SJSA1 (cell line): ENCODE data around the gene TMEM132C. TPM values are rescaled to one million over a fixed set of nuclear protein-coding genes. Genes with fewer than 3 reads are reported as not detected.

ENCODE experiments used
- DNase-seq, 2 experiments: peaks; one replicate each; pipeline ENCODE4 v3.0.0-alpha.2; 2015 to 2020; ENCODE audit warnings: low spot score in 2 of 2, low read depth in 1 of 2
- H3K27ac ChIP-seq: fragments of 250-450 bp; sonication (Bioruptor Pico); 2 replicates; pipeline ENCODE4 v1.5.1; 2020; ENCODE audit warnings: mild to moderate bottlenecking, moderate library complexity
- H3K27me3 ChIP-seq: fragments of 250-450 bp; sonication (Bioruptor Pico); replicated peaks from 2 replicates; pipeline ENCODE4 v1.5.1; 2020; ENCODE audit warnings: mild to moderate bottlenecking, moderate library complexity
- H3K36me3 ChIP-seq: fragments of 250-450 bp; sonication (Bioruptor Pico); 2 replicates; pipeline ENCODE4 v1.5.1; 2020; ENCODE audit warnings: mild to moderate bottlenecking
- H3K4me1 ChIP-seq: fragments of 250-450 bp; sonication (Bioruptor Pico); replicated peaks from 2 replicates; pipeline ENCODE4 v1.6.1; 2021; ENCODE audit warnings: mild to moderate bottlenecking
- H3K4me3 ChIP-seq: fragments of 250-450 bp; sonication (Bioruptor Pico); 2 replicates; pipeline ENCODE4 v1.5.1; 2020; ENCODE audit warnings: mild to moderate bottlenecking
- H3K9me3 ChIP-seq: fragments of 250-450 bp; sonication (Bioruptor Pico); replicated peaks from 2 replicates; pipeline ENCODE4 v1.5.1; 2020; ENCODE audit warnings: mild to moderate bottlenecking
- total RNA-seq: library from RNA; depleted of rRNA; stranded (reverse); fragments of >200 nt; shearing (Covaris generic); gene quantifications from 2 replicates; pipeline ENCODE4 v1.2.3, GENCODE V29; 2014

The TMEM132C gene
- total RNA-seq, 1 experiment from 2014 or later, result not detected

DNA sequence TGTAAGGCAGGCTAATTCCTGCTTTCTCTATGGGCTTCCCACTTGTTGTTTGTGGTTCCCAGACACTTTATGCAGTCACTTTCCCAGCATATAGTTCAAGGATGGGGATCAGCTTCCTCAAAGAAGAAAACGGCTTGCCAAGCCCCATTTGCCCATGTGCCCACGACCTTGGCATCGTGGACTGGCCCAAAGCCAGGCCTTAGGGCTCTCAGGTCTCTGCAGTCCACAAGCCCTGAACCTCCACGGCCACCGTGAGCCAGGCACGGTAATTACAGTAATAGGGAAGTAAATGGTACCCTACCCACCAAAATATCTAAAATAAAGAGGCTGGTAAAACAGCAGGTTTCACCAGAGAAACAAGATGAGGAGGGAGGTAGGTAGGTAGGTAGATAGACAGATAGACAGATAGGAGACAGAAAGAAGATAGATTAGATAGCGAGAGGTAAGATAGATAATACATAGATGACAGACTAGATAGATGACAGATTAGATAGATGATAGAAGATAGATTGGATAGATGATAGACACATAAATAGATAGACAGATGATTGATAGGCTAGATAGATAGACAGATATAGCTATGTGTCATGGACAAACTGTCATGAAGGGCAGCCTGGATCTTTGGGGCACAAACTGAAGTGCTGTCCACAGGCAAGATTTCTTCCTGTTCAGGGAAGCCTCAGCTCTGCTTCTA lies 393.7 kb downstream of the TMEM132C start:
- H3K4me1 ChIP-seq, result no peaks in the 10 kb centered on the region
- no peak overlapping the region for H3K27ac ChIP-seq
- H3K36me3 ChIP-seq, result no peaks in the 10 kb centered on the region
- no peak for DNase-seq
- no peak overlapping the region for H3K4me3 ChIP-seq
- H3K9me3 ChIP-seq, result 0 out of 2 replicates have a peak, but pooled peaks cover 9% of the 10 kb centered on the region
- no peaks in the 10 kb centered on the region for H3K27me3 ChIP-seq

DNA sequence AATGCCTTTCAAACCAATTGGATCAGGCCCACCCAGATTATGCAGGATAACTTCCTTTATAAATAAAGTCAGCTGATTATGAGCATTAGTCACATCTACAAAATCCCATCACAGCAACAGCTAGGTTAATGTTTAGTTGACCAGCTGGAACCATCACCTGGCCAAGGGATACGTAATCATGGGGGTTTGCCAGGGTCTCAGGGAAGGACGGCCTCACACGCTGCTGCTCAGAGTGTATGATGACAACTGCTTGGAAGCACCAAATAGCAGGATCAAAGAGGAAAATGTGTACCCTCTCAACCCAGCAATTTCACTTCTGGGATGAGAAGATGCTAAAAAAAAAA lies 394.2 kb downstream of the TMEM132C start:
- no peak for DNase-seq

DNA sequence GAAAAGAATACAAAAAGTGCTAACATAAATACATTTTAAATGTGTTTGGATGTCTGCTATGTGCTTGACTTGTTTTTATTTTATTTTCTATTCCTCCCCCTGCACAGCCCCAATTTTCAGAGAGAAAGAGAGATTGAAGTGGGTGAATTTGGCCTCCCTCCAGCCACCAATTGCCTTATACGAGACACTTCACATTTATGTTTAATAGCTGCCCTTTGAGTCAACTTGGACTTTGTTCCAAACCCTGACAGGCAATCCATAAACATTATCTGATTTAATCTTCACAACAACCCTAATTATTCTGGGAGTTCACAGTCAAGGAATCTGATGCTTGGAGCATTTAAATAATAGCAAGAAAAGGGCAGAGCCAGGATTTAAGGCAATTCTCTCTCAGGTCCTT lies 395.1 kb downstream of the TMEM132C start:
- H3K4me3 ChIP-seq, result no peak overlapping the region
- H3K27me3 ChIP-seq, result no peaks in the 10 kb centered on the region
- no peak for DNase-seq
- H3K4me1 ChIP-seq, result no peaks in the 10 kb centered on the region
- H3K36me3 ChIP-seq, result no peaks in the 10 kb centered on the region
- 0 out of 2 replicates have a peak, but pooled peaks cover 9% of the 10 kb centered on the region for H3K9me3 ChIP-seq
- H3K27ac ChIP-seq, result no peak overlapping the region

More for the DNA sequence above, 394.2 kb downstream of the TMEM132C start:
- Histone ChIP-seq H3K27ac (no peak overlapping the region), H3K4me3 (no peak overlapping the region), H3K36me3 (no peaks in the 10 kb centered on the region), H3K4me1 (no peaks in the 10 kb centered on the region), H3K9me3 (0 out of 2 replicates have a peak, but pooled peaks cover 9% of the 10 kb centered on the region), H3K27me3 (no peaks in the 10 kb centered on the region)

DNA sequence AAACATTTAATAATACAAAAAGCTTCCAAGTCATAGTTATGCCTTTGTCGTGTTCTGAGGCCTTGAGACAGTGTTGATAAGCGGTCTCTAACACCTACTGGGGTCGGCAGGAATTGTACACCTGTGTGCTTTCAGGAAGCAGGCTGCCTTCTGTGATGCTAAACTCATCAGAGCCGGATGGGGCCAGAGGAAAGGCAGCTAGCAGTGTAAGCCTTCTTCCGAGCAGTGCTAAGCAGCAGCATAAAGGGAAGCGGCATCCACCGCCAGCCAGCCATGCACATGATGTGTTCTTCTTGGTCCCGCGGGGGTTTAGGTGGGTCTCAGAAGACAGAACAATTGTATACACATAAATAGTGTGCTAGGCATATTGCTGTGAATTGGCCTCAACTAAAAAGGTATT lies 397.5 kb downstream of the TMEM132C start:
- Histone ChIP-seq H3K9me3 (0 out of 2 replicates have a peak, but pooled peaks cover 9% of the 10 kb centered on the region), H3K27ac (no peak overlapping the region)

DNA sequence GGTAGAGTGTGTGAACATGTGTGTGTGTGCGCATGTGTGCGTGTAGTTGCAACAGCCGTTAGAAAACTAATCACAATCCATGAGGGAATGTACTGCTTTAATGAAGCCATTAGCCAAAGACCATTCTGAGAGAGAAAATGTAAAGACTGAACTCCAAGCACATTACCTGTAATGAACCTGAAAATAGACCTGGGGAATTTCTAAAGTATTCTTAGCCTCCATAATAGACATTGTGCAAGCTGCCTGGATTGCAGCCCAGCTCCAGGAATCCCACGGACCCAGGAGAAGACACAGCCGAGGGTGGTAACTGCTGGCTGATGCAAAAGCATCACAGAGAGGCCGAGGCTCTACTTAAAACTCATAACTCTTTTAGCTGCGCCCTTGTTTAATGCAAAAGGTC lies 400.2 kb downstream of the TMEM132C start:
- H3K36me3 ChIP-seq, result no peaks in the 10 kb centered on the region
- 0 out of 2 replicates have a peak, but pooled peaks cover 13% of the 10 kb centered on the region for H3K9me3 ChIP-seq
- no peaks in the 10 kb centered on the region for H3K27me3 ChIP-seq
- DNase-seq, result no peak
- H3K4me1 ChIP-seq, result no peaks in the 10 kb centered on the region
- no peak overlapping the region for H3K27ac ChIP-seq
- no peak overlapping the region for H3K4me3 ChIP-seq

More for the DNA sequence above, 397.5 kb downstream of the TMEM132C start:
- Histone ChIP-seq H3K4me3 (no peak overlapping the region), H3K36me3 (no peaks in the 10 kb centered on the region), H3K4me1 (no peaks in the 10 kb centered on the region), H3K27me3 (no peaks in the 10 kb centered on the region)
- DNase-seq, result no peak

DNA sequence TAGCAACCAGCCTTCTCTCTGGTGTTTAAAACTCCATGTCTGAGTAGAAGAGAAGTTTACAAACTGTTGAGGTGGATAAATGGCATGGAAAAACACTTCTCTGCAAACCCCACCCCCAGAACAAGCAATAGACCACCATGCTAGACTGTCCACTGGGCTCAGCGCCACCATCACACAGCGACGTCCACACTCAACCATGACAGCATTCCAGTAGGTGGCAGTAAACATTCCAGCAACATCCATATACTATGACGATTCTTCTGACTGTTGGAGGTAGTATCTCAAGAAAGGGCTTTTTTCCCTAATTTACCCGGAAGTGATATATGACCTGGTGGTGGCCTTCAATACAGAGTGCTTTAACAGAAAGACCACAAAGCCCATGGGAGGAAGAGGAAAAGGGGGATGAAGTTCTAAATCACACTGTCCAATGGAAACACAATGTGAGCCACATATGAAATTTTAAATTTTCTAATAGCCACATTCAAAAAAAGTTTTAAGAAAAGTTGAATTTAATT lies 404.6 kb downstream of the TMEM132C start:
- Histone ChIP-seq H3K27me3 (no peaks in the 10 kb centered on the region), H3K4me3 (no peak overlapping the region), H3K4me1 (no peaks in the 10 kb centered on the region), H3K9me3 (0 out of 2 replicates have a peak, but pooled peaks cover 4% of the 10 kb centered on the region), H3K27ac (no peak overlapping the region), H3K36me3 (no peaks in the 10 kb centered on the region)
- DNase-seq, result no peak

DNA sequence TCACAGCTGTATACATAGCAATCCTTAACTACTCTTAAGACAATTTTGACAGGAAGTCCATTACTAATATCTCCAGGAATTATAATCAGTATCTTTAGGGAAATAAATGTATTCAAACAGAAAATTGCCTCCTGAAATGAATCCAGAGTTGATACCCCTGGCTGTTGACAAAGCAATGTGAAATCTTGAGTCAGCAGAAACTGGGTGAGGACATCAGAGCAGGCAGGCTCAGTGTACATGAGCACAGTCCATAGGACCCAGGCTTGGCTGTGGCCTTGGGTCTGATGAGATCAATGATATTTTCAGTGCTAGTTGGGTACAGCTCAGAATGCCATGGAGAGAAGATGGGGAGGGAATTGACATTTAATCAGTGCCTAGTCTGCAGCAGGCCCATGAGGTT lies 405.5 kb downstream of the TMEM132C start:
- H3K4me3 ChIP-seq, result no peak overlapping the region
- H3K27ac ChIP-seq, result no peak overlapping the region
- 0 out of 2 replicates have a peak, but pooled peaks cover 4% of the 10 kb centered on the region for H3K9me3 ChIP-seq
- no peaks in the 10 kb centered on the region for H3K27me3 ChIP-seq
- DNase-seq, result no peak
- H3K36me3 ChIP-seq, result no peaks in the 10 kb centered on the region
- H3K4me1 ChIP-seq, result no peaks in the 10 kb centered on the region

DNA sequence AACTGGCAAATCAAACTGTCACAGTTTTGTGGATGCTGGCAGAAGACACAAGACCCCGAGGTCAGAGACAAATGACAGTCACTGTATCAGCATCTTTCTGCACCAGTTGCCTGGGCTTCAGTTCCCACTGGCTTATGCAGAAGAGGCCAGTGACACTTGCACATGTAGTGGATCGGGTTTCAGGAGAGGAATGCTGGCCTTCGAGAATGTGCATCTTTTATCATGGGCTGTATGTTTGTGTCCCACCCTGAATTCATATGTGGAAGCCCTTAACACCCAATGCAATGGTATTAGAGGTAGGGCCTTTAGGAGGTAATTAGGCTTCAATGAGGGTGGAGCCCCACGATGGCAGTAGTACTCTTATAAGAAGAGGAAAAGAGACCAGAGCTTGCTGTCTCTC lies 405.9 kb downstream of the TMEM132C start:
- H3K36me3 ChIP-seq, result no peaks in the 10 kb centered on the region
- H3K4me1 ChIP-seq, result no peaks in the 10 kb centered on the region
- DNase-seq, result no peak
- 0 out of 2 replicates have a peak, but pooled peaks cover 4% of the 10 kb centered on the region for H3K9me3 ChIP-seq
- H3K4me3 ChIP-seq, result no peak overlapping the region
- H3K27ac ChIP-seq, result no peak overlapping the region
- H3K27me3 ChIP-seq, result no peaks in the 10 kb centered on the region

DNA sequence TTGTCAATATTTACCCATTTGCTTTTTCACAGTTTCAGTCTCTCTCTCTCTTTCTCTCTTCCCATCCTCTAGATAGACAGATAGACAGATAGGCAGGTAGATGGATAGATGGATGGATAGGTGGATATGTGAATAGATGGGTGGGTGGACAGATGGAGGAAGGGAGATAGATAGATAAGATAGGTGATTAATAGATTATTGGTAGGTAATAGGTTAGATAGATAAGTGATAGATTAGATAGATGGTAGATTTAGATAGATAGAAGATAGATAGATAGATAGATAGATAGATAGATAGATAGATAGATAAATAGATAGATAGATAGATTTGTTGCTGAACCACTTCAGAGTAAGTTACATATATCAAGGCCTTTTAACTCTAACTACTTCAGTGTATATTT lies 408.6 kb downstream of the TMEM132C start:
- Histone ChIP-seq H3K4me1 (no peaks in the 10 kb centered on the region), H3K9me3 (0 out of 2 replicates have a peak, but pooled peaks cover 4% of the 10 kb centered on the region), H3K27ac (no peak overlapping the region), H3K27me3 (no peaks in the 10 kb centered on the region), H3K36me3 (no peaks in the 10 kb centered on the region), H3K4me3 (no peak overlapping the region)
- DNase-seq, result no peak

DNA sequence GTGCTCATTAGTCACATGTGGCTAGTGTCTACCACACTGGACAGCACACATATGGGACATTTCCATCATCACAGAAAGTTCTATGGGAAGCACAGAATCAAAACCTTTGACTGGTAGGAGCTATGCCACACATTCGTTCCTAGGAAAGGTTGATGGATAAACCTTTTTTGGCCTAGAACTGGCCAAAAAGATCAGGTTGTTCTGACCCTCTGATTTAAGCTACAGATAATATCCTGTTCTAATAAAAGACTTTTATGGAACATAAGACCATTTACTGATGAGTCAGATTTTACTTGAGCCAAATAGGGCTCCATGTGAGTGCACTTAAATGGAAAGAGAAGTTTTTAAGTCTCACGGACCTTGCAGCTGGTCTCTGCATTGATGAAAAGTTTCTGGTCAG lies 413.6 kb downstream of the TMEM132C start:
- Histone ChIP-seq H3K9me3 (no peaks in the 10 kb centered on the region; the same call in 1 of the 2 replicates), H3K27ac (no peak overlapping the region), H3K4me3 (no peak overlapping the region), H3K4me1 (no peaks in the 10 kb centered on the region), H3K27me3 (no peaks in the 10 kb centered on the region), H3K36me3 (no peaks in the 10 kb centered on the region)
- DNase-seq, result no peak

DNA sequence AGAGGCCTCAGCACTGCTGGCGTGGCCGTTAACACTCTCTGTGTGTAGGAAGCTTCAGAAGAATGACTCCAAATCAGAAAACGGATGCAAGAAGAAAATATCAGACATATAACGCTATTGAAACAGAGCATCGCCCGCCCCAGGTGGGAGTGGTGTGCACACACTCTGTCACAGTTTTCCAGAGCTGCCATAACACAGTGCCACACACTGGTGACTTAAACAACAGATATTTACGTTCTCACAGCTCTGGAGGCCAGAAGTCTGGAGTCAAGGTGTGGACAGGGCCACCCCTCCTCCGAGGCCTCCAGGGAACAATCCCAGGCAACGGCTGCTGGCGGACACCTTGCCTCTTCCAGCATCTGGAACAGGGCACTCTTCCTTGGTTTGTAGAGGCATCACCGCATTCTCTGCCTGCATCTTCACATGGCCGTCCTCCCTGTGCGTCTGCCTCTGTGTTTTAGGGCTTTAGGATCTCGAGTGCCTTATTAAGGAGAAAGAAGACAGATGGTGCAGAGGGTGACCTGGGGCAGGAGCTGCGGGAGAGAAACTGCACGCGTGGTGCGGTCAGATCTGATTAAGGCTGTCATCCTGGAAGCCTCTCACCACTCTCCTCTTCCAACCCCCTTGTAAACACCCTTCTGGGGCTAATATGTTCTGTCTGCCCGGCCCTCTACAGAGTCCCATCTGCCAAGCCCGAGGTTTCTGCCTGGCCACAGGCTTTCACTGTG lies 415.7 kb downstream of the TMEM132C start:
- Histone ChIP-seq H3K4me1 (no peaks in the 10 kb centered on the region), H3K4me3 (no peak overlapping the region), H3K9me3 (no peaks in the 10 kb centered on the region; the same call in 1 of the 2 replicates), H3K27ac (no peak overlapping the region), H3K36me3 (no peaks in the 10 kb centered on the region), H3K27me3 (no peaks in the 10 kb centered on the region)
- DNase-seq, result no peak

DNA sequence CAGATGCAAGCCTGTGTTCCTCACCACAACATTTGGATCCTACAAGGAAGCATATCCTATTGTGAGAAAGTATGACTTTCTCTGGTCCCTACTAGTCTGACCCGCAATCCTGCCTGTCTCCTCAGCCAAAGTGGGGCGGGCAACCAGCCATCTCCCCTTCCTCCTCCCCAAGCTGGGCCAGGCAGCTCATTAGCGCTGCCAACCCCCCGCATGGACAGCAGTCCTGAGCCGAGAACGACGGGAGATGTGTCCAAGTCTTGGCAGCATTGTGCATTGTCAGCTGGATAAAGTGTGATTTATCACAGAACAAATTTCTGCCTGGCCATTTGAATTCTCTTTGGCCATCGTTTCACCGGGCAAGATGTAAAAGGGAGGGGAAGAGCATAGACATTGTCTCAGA lies 417.4 kb downstream of the TMEM132C start:
- H3K27me3 ChIP-seq, result no peaks in the 10 kb centered on the region
- H3K9me3 ChIP-seq, result no peaks in the 10 kb centered on the region; the same call in 1 of the 2 replicates
- no peaks in the 10 kb centered on the region for H3K4me1 ChIP-seq

DNA sequence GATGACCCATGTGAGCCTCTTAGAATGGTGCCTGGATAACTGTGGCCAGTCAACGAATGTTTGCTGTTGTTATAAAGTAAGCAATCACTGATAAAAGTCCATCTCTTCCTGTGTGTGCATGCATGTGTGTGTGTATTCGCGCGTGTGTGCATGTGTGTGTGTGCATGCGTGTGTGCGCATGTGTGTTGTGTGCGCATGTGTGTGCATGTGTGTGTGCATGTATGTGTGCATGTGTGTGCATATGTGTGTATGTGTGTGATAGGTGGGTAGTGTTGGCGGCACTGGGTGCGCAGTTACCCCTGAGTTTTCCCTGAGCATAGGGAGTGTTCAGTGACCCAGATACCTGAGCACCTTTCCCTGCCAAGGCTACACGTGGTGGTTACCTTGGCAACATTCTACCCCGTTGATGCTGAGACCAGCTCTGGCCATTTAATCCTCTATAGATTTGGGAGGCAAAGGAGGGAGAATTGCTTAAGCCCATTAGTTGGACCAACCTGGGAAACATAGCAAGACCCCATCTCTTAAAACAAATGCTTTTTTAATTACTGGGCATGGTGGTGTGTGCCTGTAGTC lies 419.0 kb downstream of the TMEM132C start:
- Histone ChIP-seq H3K9me3 (no peaks in the 10 kb centered on the region; the same call in 1 of the 2 replicates), H3K4me3 (no peak overlapping the region), H3K27me3 (no peaks in the 10 kb centered on the region), H3K27ac (no peak overlapping the region), H3K36me3 (no peaks in the 10 kb centered on the region), H3K4me1 (no peaks in the 10 kb centered on the region)
- no peak for DNase-seq

More for the DNA sequence above, 417.4 kb downstream of the TMEM132C start:
- no peak overlapping the region for H3K27ac ChIP-seq
- H3K36me3 ChIP-seq, result no peaks in the 10 kb centered on the region
- no peak for DNase-seq
- no peak overlapping the region for H3K4me3 ChIP-seq

DNA sequence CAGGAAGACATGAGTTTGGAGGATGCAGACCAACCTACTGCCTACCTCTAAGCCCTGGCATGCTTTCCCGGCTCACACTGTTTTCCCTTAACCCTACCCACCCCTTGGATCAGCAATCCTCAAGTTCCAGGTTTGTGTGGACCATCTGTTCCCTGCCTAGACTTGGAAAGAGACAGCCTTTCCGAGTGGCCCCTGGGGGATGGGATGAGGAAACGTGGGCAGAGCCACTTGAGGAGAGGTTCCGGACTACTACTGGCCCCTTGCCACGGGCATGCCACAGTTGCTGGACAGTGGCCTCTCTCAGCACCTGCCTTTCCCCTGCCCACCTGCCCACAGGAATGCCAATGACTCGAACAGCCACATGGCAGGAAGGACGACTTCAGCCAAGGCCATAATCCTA lies 420.9 kb downstream of the TMEM132C start:
- Histone ChIP-seq H3K4me1 (no peaks in the 10 kb centered on the region), H3K27ac (no peak overlapping the region), H3K4me3 (no peak overlapping the region), H3K36me3 (no peaks in the 10 kb centered on the region), H3K27me3 (no peaks in the 10 kb centered on the region), H3K9me3 (no peaks in the 10 kb centered on the region)
- DNase-seq, result no peak
